ENCODE data around the gene RALGPS1.

Gene RALGPS1

DNA sequence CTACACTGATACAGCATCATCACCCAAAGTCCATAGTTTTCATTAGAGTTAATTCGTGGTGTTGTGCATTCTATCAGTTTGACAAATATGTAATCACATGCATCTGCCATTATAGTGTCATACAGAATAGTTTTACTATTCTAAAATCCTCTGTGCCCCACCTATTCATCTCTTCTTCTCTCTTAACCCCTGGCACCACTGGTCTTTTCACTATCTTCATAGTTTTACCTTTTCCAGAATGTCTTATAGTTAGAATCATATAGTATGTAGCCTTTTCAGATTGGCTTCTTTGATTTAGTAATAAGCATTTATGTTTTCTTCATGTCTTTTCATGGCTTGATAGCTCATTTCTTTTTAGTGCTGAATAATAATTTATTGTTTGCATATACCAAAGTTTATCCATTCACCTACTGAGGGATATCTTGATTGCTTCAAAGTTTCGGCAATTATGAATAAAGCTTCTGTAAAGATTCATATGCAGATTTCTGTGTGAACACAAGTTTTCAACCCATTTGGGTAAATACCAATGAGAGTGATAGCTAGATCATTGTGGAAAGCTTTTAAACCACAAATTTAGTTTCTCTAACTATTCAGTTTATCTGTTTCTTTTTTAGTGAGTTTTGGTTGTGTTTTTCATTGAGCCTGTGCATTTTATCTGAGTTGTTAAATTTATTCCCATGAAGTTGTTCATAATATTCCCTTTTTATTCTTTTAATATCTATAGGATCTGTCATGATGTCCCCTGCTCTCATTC, 84.9 kb downstream of the RALGPS1 start:
- no peaks in the 10 kb centered on the region for H3K4me1 ChIP-seq (ENCODE audit: control extremely low read depth in 1 of 4, control insufficient read depth in 4 of 4, insufficient read depth in 4 of 4, low read length in 3 of 4)
- no peaks in the 10 kb centered on the region for H3K36me3 ChIP-seq (ENCODE audit: control insufficient read depth in 4 of 4, insufficient read depth in 4 of 4, low read length in 3 of 4)
- no peak overlapping the region for H3K27ac ChIP-seq (ENCODE audit: insufficient read depth in 1 of 2, low read depth in 1 of 2, low read length in 2 of 2, poor library complexity in 1 of 2, severe bottlenecking in 2 of 2)
- ChIA-PET POLR2A (no interaction called here), CTCF (no interaction called here)
- no CpG with 5 or more reads among the region's 2 CpGs for WGBS (ENCODE audit: insufficient coverage)
- DNase-seq = no peak
- H3K27me3 ChIP-seq (replicated peaks in 2 of 5; ENCODE audit: control insufficient read depth in 4 of 5, insufficient read depth in 5 of 5, low read length in 4 of 5) = no peaks in the 10 kb centered on the region
- H3K9me3 ChIP-seq (ENCODE audit: control extremely low read depth in 1 of 5, control insufficient read depth in 4 of 5, insufficient read depth in 2 of 5, low read depth in 1 of 5, low read length in 4 of 5) = no peaks in the 10 kb centered on the region
- H3K4me3 ChIP-seq (ENCODE audit: control insufficient read depth in 1 of 7, extremely low read depth in 1 of 7, insufficient read depth in 4 of 7, low read depth in 2 of 7, low read length in 6 of 7) = no peak overlapping the region

DNA sequence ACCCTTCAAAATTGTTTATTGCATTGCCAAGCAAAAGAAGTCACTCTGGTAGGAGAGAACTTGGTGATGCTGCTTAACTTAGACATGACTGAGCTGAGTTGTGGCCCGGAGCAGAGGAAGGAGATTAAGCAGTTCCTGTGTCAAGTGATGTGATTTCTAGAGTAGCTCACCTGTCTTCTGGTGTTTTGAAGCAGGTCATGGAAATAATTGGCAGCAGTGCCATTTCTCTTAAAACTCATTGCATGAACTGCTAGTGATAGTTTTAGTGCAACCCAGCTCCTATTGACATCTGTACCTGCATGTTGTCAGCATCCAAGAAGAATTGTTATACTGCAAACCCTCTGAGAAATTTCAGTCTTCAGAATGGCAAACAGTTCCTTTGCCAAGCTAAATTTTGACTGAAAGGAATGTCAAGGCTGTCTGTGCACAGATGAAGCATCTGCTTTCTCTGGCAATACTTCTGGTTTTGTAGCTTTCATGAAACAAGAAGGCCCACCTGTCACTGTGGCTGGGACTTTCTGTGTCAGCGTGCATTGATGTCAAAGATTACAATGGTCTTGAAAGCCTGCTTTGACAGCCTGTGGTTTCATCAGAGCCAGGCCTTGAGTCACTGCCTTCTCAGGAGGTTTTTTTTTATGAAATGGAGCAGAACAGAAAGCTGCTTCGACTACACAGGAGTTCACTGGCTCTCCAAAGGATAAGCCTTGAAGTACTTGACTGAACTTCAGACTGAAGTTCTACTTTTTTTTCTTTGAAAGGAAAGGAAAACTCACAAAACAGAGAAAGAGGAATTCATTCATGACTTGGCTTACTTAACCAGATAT, 90.6 kb downstream of the RALGPS1 start:
- no peaks in the 10 kb centered on the region for H3K9me3 ChIP-seq (ENCODE audit: control extremely low read depth in 1 of 5, control insufficient read depth in 4 of 5, insufficient read depth in 2 of 5, low read depth in 1 of 5, low read length in 4 of 5)
- CTCF ChIA-PET = interaction anchor here (0.5 to 1.1 kb wide), 2 partner anchors 14 to 383 kb away, joined by 3 to 4 read pairs; no protein-coding TSS in a partner anchor

DNA sequence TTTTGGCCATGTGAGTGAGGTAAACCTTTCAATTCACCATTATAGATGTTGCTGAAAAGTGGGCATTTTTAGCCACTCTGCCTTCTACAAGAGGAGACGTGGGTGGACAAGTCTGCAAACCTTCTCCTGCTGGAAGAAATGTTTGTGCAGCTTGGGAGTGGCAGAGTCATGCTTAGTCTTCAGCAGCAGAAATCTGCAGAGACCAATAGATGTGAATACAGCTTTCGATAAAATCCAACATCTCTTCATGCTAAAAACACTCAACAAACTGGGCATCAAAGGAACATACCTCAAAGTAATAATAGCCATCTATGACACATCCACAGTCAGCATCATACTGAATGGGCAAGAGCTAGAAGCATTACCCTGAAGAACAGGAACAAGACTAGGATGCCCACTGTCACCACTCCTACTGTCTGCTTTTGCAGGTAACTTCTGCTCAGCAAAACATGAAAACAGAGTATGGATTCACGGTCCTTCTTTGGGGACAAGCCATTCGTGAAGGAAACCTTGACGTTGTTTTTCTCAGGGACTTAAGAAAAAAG, 91.3 kb downstream of the RALGPS1 start:
- Histone ChIP-seq H3K27ac (ENCODE audit: insufficient read depth in 1 of 2, low read depth in 1 of 2, low read length in 2 of 2, poor library complexity in 1 of 2, severe bottlenecking in 2 of 2) (no peak overlapping the region), H3K9me3 (ENCODE audit: control extremely low read depth in 1 of 5, control insufficient read depth in 4 of 5, insufficient read depth in 2 of 5, low read depth in 1 of 5, low read length in 4 of 5) (no peaks in the 10 kb centered on the region), H3K4me3 (ENCODE audit: control insufficient read depth in 1 of 7, extremely low read depth in 1 of 7, insufficient read depth in 4 of 7, low read depth in 2 of 7, low read length in 6 of 7) (no peak overlapping the region), H3K4me1 (ENCODE audit: control extremely low read depth in 1 of 4, control insufficient read depth in 4 of 4, insufficient read depth in 4 of 4, low read length in 3 of 4) (peaks cover 0 to 4% (median 0%) of the 10 kb centered on the region in 4 experiments), H3K36me3 (ENCODE audit: control insufficient read depth in 4 of 4, insufficient read depth in 4 of 4, low read length in 3 of 4) (no peaks in the 10 kb centered on the region), H3K27me3 (replicated peaks in 2 of 5; ENCODE audit: control insufficient read depth in 4 of 5, insufficient read depth in 5 of 5, low read length in 4 of 5) (peaks cover 0 to 10% (median 0%) of the 10 kb centered on the region in 5 experiments)
- no peak for DNase-seq
- ChIA-PET POLR2A (no interaction called here), CTCF (no interaction called here)
- WGBS (ENCODE audit: insufficient coverage) = 97% methylated on average over 5 of the region's 5 CpGs

More for the DNA sequence above, 90.6 kb downstream of the RALGPS1 start:
- no peaks in the 10 kb centered on the region for H3K36me3 ChIP-seq (ENCODE audit: control insufficient read depth in 4 of 4, insufficient read depth in 4 of 4, low read length in 3 of 4)
- POLR2A ChIA-PET = no interaction called here
- DNase-seq = peak; percentile 32 to 88 (median 87)
- WGBS (ENCODE audit: insufficient coverage) = 69% methylated on average over 3 of the region's 3 CpGs
- peaks cover 0 to 10% (median 0%) of the 10 kb centered on the region in 5 experiments for H3K27me3 ChIP-seq (replicated peaks in 2 of 5; ENCODE audit: control insufficient read depth in 4 of 5, insufficient read depth in 5 of 5, low read length in 4 of 5)
- no peak overlapping the region for H3K27ac ChIP-seq (ENCODE audit: insufficient read depth in 1 of 2, low read depth in 1 of 2, low read length in 2 of 2, poor library complexity in 1 of 2, severe bottlenecking in 2 of 2)
- H3K4me3 ChIP-seq (ENCODE audit: control insufficient read depth in 1 of 7, extremely low read depth in 1 of 7, insufficient read depth in 4 of 7, low read depth in 2 of 7, low read length in 6 of 7) = no peak overlapping the region
- H3K4me1 ChIP-seq (ENCODE audit: control extremely low read depth in 1 of 4, control insufficient read depth in 4 of 4, insufficient read depth in 4 of 4, low read length in 3 of 4) = peaks cover 0 to 4% (median 0%) of the 10 kb centered on the region in 4 experiments

GRCh38 chr9:127007638-127008037, 93.1 kb downstream of the RALGPS1 start:
- no peak for DNase-seq
- H3K27ac ChIP-seq (ENCODE audit: insufficient read depth in 1 of 2, low read depth in 1 of 2, low read length in 2 of 2, poor library complexity in 1 of 2, severe bottlenecking in 2 of 2) = no peak overlapping the region
- 97% methylated on average over 4 of the region's 6 CpGs for WGBS (ENCODE audit: insufficient coverage)
- no peaks in the 10 kb centered on the region for H3K9me3 ChIP-seq (ENCODE audit: control extremely low read depth in 1 of 5, control insufficient read depth in 4 of 5, insufficient read depth in 2 of 5, low read depth in 1 of 5, low read length in 4 of 5)
- peaks cover 0 to 18% (median 2%) of the 10 kb centered on the region in 5 experiments for H3K27me3 ChIP-seq (replicated peaks in 2 of 5; ENCODE audit: control insufficient read depth in 4 of 5, insufficient read depth in 5 of 5, low read length in 4 of 5)
- H3K4me3 ChIP-seq (ENCODE audit: control insufficient read depth in 1 of 7, extremely low read depth in 1 of 7, insufficient read depth in 4 of 7, low read depth in 2 of 7, low read length in 6 of 7) = no peak overlapping the region
- CTCF ChIA-PET = no interaction called here
- peaks cover 0 to 4% (median 0%) of the 10 kb centered on the region in 4 experiments for H3K4me1 ChIP-seq (ENCODE audit: control extremely low read depth in 1 of 4, control insufficient read depth in 4 of 4, insufficient read depth in 4 of 4, low read length in 3 of 4)
- POLR2A ChIA-PET = no interaction called here
- H3K36me3 ChIP-seq (ENCODE audit: control insufficient read depth in 4 of 4, insufficient read depth in 4 of 4, low read length in 3 of 4) = no peaks in the 10 kb centered on the region

DNA sequence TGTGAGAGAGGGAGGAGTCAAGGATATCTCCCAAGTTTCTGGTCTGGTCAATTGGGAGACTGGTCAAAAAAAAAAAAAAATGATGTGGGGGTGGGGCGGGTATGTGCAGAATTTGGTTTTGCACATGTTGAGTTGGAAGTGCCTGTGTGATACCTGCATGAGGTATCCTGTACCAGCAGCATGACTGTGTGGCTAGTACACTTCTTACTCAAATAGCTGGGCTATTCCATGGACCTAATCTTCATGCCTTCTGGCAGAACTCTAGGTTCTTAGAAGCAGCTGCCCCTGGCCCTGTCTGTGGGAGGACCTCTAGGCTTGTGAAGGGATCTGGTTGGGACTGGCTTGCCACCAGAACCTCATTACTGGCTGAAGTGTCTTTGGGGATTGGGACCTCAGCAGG, 93.5 kb downstream of the RALGPS1 start:
- Histone ChIP-seq H3K36me3 (ENCODE audit: control insufficient read depth in 4 of 4, insufficient read depth in 4 of 4, low read length in 3 of 4) (no peaks in the 10 kb centered on the region), H3K4me1 (ENCODE audit: control extremely low read depth in 1 of 4, control insufficient read depth in 4 of 4, insufficient read depth in 4 of 4, low read length in 3 of 4) (peaks cover 0 to 4% (median 0%) of the 10 kb centered on the region in 4 experiments), H3K27me3 (replicated peaks in 2 of 5; ENCODE audit: control insufficient read depth in 4 of 5, insufficient read depth in 5 of 5, low read length in 4 of 5) (peaks cover 0 to 22% (median 5%) of the 10 kb centered on the region in 5 experiments), H3K9me3 (ENCODE audit: control extremely low read depth in 1 of 5, control insufficient read depth in 4 of 5, insufficient read depth in 2 of 5, low read depth in 1 of 5, low read length in 4 of 5) (no peaks in the 10 kb centered on the region), H3K4me3 (ENCODE audit: control insufficient read depth in 1 of 7, extremely low read depth in 1 of 7, insufficient read depth in 4 of 7, low read depth in 2 of 7, low read length in 6 of 7) (no peak overlapping the region), H3K27ac (ENCODE audit: insufficient read depth in 1 of 2, low read depth in 1 of 2, low read length in 2 of 2, poor library complexity in 1 of 2, severe bottlenecking in 2 of 2) (no peak overlapping the region)
- CTCF ChIA-PET = no interaction called here
- no CpG with 5 or more reads among the region's 1 CpG for WGBS (ENCODE audit: insufficient coverage)
- POLR2A ChIA-PET = no interaction called here
- DNase-seq = no peak

- Histone ChIP-seq H3K27me3 (replicated peaks in 2 of 5; ENCODE audit: control insufficient read depth in 4 of 5, insufficient read depth in 5 of 5, low read length in 4 of 5) (peaks cover 0 to 20% (median 3%) of the 10 kb centered on the region in 5 experiments), H3K4me3 (ENCODE audit: control insufficient read depth in 1 of 7, extremely low read depth in 1 of 7, insufficient read depth in 4 of 7, low read depth in 2 of 7, low read length in 6 of 7) (no peak overlapping the region), H3K4me1 (ENCODE audit: control extremely low read depth in 1 of 4, control insufficient read depth in 4 of 4, insufficient read depth in 4 of 4, low read length in 3 of 4) (no peaks in the 10 kb centered on the region), H3K9me3 (ENCODE audit: control extremely low read depth in 1 of 5, control insufficient read depth in 4 of 5, insufficient read depth in 2 of 5, low read depth in 1 of 5, low read length in 4 of 5) (no peaks in the 10 kb centered on the region), H3K36me3 (ENCODE audit: control insufficient read depth in 4 of 4, insufficient read depth in 4 of 4, low read length in 3 of 4) (no peaks in the 10 kb centered on the region), H3K27ac (ENCODE audit: insufficient read depth in 1 of 2, low read depth in 1 of 2, low read length in 2 of 2, poor library complexity in 1 of 2, severe bottlenecking in 2 of 2) (no peak overlapping the region)
- POLR2A ChIA-PET = no interaction called here
- DNase-seq = no peak
- 100% methylated on average over 6 of the region's 6 CpGs for WGBS (ENCODE audit: insufficient coverage)
- CTCF ChIA-PET = no interaction called here
Observed at GRCh38 chr9:127011772-127012171, 97.2 kb downstream of the RALGPS1 start.

DNA sequence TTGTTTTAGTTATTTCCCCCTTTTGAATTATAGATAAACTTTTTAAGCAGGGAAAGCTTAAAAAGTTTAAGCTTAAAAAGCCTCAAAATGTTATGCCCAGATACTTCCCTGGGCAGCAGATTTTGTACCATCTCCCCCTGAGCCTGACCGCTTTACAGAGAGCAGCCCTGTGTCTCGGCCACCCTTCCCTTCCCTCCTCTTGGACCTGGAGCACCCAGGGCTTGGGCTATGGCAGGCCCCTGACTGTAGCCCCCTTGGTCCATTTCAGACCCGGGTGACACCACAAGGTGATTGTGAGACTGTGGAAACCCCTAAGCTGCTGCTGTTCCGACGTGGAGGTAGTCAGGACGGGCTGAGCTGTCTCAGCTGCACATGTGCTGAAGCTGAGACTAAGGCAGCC, 97.7 kb downstream of the RALGPS1 start:
- Histone ChIP-seq H3K4me1 (ENCODE audit: control extremely low read depth in 1 of 4, control insufficient read depth in 4 of 4, insufficient read depth in 4 of 4, low read length in 3 of 4) (no peaks in the 10 kb centered on the region), H3K27me3 (replicated peaks in 2 of 5; ENCODE audit: control insufficient read depth in 4 of 5, insufficient read depth in 5 of 5, low read length in 4 of 5) (peaks cover 0 to 20% (median 3%) of the 10 kb centered on the region in 5 experiments), H3K4me3 (ENCODE audit: control insufficient read depth in 1 of 7, extremely low read depth in 1 of 7, insufficient read depth in 4 of 7, low read depth in 2 of 7, low read length in 6 of 7) (no peak overlapping the region), H3K9me3 (ENCODE audit: control extremely low read depth in 1 of 5, control insufficient read depth in 4 of 5, insufficient read depth in 2 of 5, low read depth in 1 of 5, low read length in 4 of 5) (no peaks in the 10 kb centered on the region), H3K36me3 (ENCODE audit: control insufficient read depth in 4 of 4, insufficient read depth in 4 of 4, low read length in 3 of 4) (no peaks in the 10 kb centered on the region), H3K27ac (ENCODE audit: insufficient read depth in 1 of 2, low read depth in 1 of 2, low read length in 2 of 2, poor library complexity in 1 of 2, severe bottlenecking in 2 of 2) (no peak overlapping the region)
- WGBS (ENCODE audit: insufficient coverage) = 96% methylated on average over 5 of the region's 6 CpGs
- POLR2A ChIA-PET = no interaction called here
- CTCF ChIA-PET = no interaction called here
- no peak for DNase-seq
